Thyroid gland (tissue), 4 donors: Measurements from ENCODE around the gene SEMA5A. TPM values are rescaled to one million over a fixed set of nuclear protein-coding genes. Genes with fewer than 3 reads are reported as not detected.

ENCODE experiments used
- DNase-seq, 2 donors: peaks; one replicate each; pipeline ENCODE4 v3.0.0-alpha.2; 2019
- H3K27ac ChIP-seq, 3 donors: fragments of 200-600 bp; sonication (generic); 1 replicate in 2 of 3; 2 replicates in 1 of 3; pipeline ENCODE4 v1.5.1; 2016 to 2019; ENCODE audit warnings: mild to moderate bottlenecking in 1 of 3, moderate library complexity in 1 of 3
- H3K27me3 ChIP-seq: fragments of 200-600 bp; sonication (generic); one replicate; pipeline ENCODE4 v1.5.1; 2019
- H3K36me3 ChIP-seq, 2 donors: fragments of 200-600 bp; sonication (generic); one replicate each; pipeline ENCODE4 v1.5.1; 2016 to 2019
- H3K4me1 ChIP-seq, 2 donors: fragments of 200-600 bp; sonication (generic); one replicate each; pipeline ENCODE4 v1.5.1; 2017 to 2019
- H3K4me3 ChIP-seq, 3 donors: fragments of 200-600 bp; sonication (generic); replicated peaks in 1 of 3; 1 replicate in 2 of 3; 2 replicates in 1 of 3; pipeline ENCODE4 v1.5.1; 2016; ENCODE audit warnings: mild to moderate bottlenecking in 1 of 3
- H3K9me3 ChIP-seq: fragments of 200-600 bp; sonication (generic); one replicate; pipeline ENCODE4 v1.5.1; 2017
- CTCF ChIP-seq, 6 experiments: fragments of 200-600 bp in 3 of 6; fragments of 450-650 bp in 3 of 6; sonication (generic) in 3 of 6; IDR thresholded peaks; one replicate each; pipeline ENCODE4 v1.5.1; 2016 to 2019; ENCODE audit warnings: antibody characterized with exemption in 6 of 6, mild to moderate bottlenecking in 2 of 6, inconsistent platforms in 1 of 6, moderate library complexity in 1 of 6
- POLR2A ChIP-seq, 2 donors: fragments of 450-650 bp; IDR thresholded peaks; one replicate each; pipeline ENCODE4 v1.6.1; 2017; ENCODE audit warnings: antibody characterized with exemption in 2 of 2, mild to moderate bottlenecking in 2 of 2, moderate library complexity in 1 of 2
- WGBS, 2 donors: methylation state at CpG; one replicate each; pipeline ENCODE4 v1.1.5; 2017; 5-methylcytosine and 5-hydroxymethylcytosine counted together
- intact Hi-C: fragments of 100-400 bp; cut with DNase I; formaldehyde crosslinking; loops from one replicate; pipeline ENCODE4 v1.15.1; 2023
- total RNA-seq, 4 donors: library from RNA; depleted of rRNA; stranded (reverse); fragments of >200 nt; gene quantifications; one replicate each; pipeline ENCODE4 v1.2.3, GENCODE V29; 2016

The SEMA5A gene
- total RNA-seq, 4 donors from 2014 or later = 1.8 to 8.4 (median 3.8) TPM

GRCh38 chr5:9533096-9533495, 12.8 kb downstream of the SEMA5A start:
- Histone ChIP-seq H3K27me3 (no peaks in the 10 kb centered on the region), H3K36me3 (no peaks in the 10 kb centered on the region), H3K27ac (no peak overlapping the region), H3K9me3 (no peaks in the 10 kb centered on the region), H3K4me1 (no peaks in the 10 kb centered on the region), H3K4me3 (no peak overlapping the region)
- no peak for TF ChIP-seq CTCF (IDR thresholded peaks at IDR 0.05)
- no peak for TF ChIP-seq POLR2A (IDR thresholded peaks at IDR 0.05)
- intact Hi-C loops = no loop called here
- DNase-seq = no peak
- 80 to 82% methylated on average over 4 of the region's 4 CpGs for WGBS, 2 donors

- Histone ChIP-seq H3K4me3 (no peak overlapping the region), H3K27me3 (no peaks in the 10 kb centered on the region), H3K9me3 (no peaks in the 10 kb centered on the region), H3K27ac (no peak overlapping the region), H3K36me3 (no peaks in the 10 kb centered on the region), H3K4me1 (no peaks in the 10 kb centered on the region)
- intact Hi-C loops = no loop called here
- 95 to 96% methylated on average over 2 of the region's 2 CpGs for WGBS, 2 donors
- TF ChIP-seq CTCF (IDR thresholded peaks at IDR 0.05) = no peak
- DNase-seq = no peak
These were observed 16.4 kb downstream of the SEMA5A start for GRCh38 chr5:9529513-9529912.

- H3K27ac ChIP-seq = no peak overlapping the region
- no peaks in the 10 kb centered on the region for H3K4me1 ChIP-seq
- no peaks in the 10 kb centered on the region for H3K27me3 ChIP-seq
- no peaks in the 10 kb centered on the region for H3K36me3 ChIP-seq
- 83 to 85% methylated on average over 6 of the region's 6 CpGs for WGBS, 2 donors
- no peaks in the 10 kb centered on the region for H3K9me3 ChIP-seq
- no peak for DNase-seq
- no peak overlapping the region for H3K4me3 ChIP-seq
- intact Hi-C loops = no loop called here
- no peak for TF ChIP-seq POLR2A (IDR thresholded peaks at IDR 0.05)
- TF ChIP-seq CTCF (IDR thresholded peaks at IDR 0.05) = no peak
These were observed 16.8 kb downstream of the SEMA5A start for GRCh38 chr5:9529041-9529480.

- 88 to 94% methylated on average over 1 of the region's 1 CpG for WGBS, 2 donors
- Histone ChIP-seq H3K27me3 (no peaks in the 10 kb centered on the region), H3K4me3 (no peak overlapping the region), H3K36me3 (no peaks in the 10 kb centered on the region), H3K9me3 (no peaks in the 10 kb centered on the region), H3K4me1 (peaks cover 0 to 3% of the 10 kb centered on the region in 2 donors), H3K27ac (no peak overlapping the region)
- DNase-seq = no peak
- intact Hi-C loops = no loop called here
- no peak for TF ChIP-seq CTCF (IDR thresholded peaks at IDR 0.05)
- no peak for TF ChIP-seq POLR2A (IDR thresholded peaks at IDR 0.05)
These were observed 20.9 kb downstream of the SEMA5A start for GRCh38 chr5:9524941-9525340.

GRCh38 chr5:9523090-9523823, 22.6 kb downstream of the SEMA5A start:
- Histone ChIP-seq H3K27me3 (no peaks in the 10 kb centered on the region), H3K4me1 (peaks cover 0 to 5% of the 10 kb centered on the region in 2 donors), H3K27ac (no peak overlapping the region), H3K9me3 (no peaks in the 10 kb centered on the region), H3K4me3 (no peak overlapping the region), H3K36me3 (no peaks in the 10 kb centered on the region)
- intact Hi-C loops = no loop called here
- no peak for DNase-seq
- TF ChIP-seq POLR2A (IDR thresholded peaks at IDR 0.05) (no peak), CTCF (IDR thresholded peaks at IDR 0.05) (no peak)
- 83 to 92% methylated on average over 7 of the region's 7 CpGs for WGBS, 2 donors
